Measurements from ENCODE around the gene ABCA12.

ABCA12 gene

DNA sequence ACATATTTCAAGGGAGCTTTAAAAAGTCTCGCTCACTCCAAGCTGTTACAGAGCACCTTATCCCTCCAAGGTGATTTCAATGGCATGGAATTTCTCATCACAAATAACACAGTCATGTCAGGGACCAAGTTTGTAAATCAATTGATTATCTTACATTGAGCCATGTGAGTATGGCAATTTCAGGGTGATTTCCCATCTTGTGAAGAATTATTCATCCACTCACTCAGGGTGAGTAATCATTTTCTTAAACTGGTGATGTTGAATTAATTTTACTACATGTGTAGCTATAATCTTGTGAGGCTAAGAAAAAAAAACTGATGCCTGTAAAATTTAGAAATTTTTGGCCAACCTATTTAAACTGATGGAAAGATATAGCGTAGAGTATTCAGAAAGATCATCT, 3.3 kb upstream of the ABCA12 start:
- Histone ChIP-seq H4K20me1 (ENCODE audit: insufficient read depth, low read length) (no peaks in the 10 kb centered on the region), H3K4me2 (ENCODE audit: low read length) (no peak overlapping the region), H2AFZ (ENCODE audit: low read length) (no peak overlapping the region), H3K9me3 (ENCODE audit: low read length) (no peaks in the 10 kb centered on the region), H3K27ac (ENCODE audit: low read depth, low read length, poor library complexity, severe bottlenecking) (no peak overlapping the region), H3K4me1 (ENCODE audit: insufficient read depth, low read length, severe bottlenecking) (no peaks in the 10 kb centered on the region), H3F3A (ENCODE audit: insufficient read depth, low read length) (no peaks in the 10 kb centered on the region), H3K36me3 (ENCODE audit: insufficient read depth, low read length) (no peaks in the 10 kb centered on the region), H3K79me2 (ENCODE audit: insufficient read depth, low read length) (no peaks in the 10 kb centered on the region), H3K9me2 (ENCODE audit: low read depth, low read length) (no peaks in the 10 kb centered on the region), H3K27me3 (ENCODE audit: insufficient read depth, low read length) (no peaks in the 10 kb centered on the region), H3K9ac (ENCODE audit: low read length) (no peak overlapping the region), H3K4me3 (ENCODE audit: low read depth, low read length, poor library complexity, severe bottlenecking) (no peak overlapping the region)
- TF ChIP-seq CTCF (IDR thresholded peaks at IDR 0.05; ENCODE audit: low read length): no peak
- TF ChIP-seq EZH2 (IDR thresholded peaks at IDR 0.05; ENCODE audit: borderline replicate concordance, low read length): no peak

- Histone ChIP-seq H3K27ac (ENCODE audit: low read depth, low read length, poor library complexity, severe bottlenecking) (no peak overlapping the region), H4K20me1 (ENCODE audit: insufficient read depth, low read length) (no peaks in the 10 kb centered on the region), H3K4me1 (ENCODE audit: insufficient read depth, low read length, severe bottlenecking) (no peaks in the 10 kb centered on the region), H3F3A (ENCODE audit: insufficient read depth, low read length) (no peaks in the 10 kb centered on the region), H3K9ac (ENCODE audit: low read length) (no peak overlapping the region), H2AFZ (ENCODE audit: low read length) (no peak overlapping the region), H3K79me2 (ENCODE audit: insufficient read depth, low read length) (no peaks in the 10 kb centered on the region), H3K9me2 (ENCODE audit: low read depth, low read length) (no peaks in the 10 kb centered on the region), H3K36me3 (ENCODE audit: insufficient read depth, low read length) (no peaks in the 10 kb centered on the region), H3K4me2 (ENCODE audit: low read length) (no peak overlapping the region), H3K4me3 (ENCODE audit: low read depth, low read length, poor library complexity, severe bottlenecking) (no peak overlapping the region), H3K9me3 (ENCODE audit: low read length) (no peaks in the 10 kb centered on the region), H3K27me3 (ENCODE audit: insufficient read depth, low read length) (no peaks in the 10 kb centered on the region)
- TF ChIP-seq CTCF (IDR thresholded peaks at IDR 0.05; ENCODE audit: low read length): no peak
- TF ChIP-seq EZH2 (IDR thresholded peaks at IDR 0.05; ENCODE audit: borderline replicate concordance, low read length): no peak
These were observed 1.8 kb upstream of the ABCA12 start for GRCh38 chr2:215140166-215140707.

DNA sequence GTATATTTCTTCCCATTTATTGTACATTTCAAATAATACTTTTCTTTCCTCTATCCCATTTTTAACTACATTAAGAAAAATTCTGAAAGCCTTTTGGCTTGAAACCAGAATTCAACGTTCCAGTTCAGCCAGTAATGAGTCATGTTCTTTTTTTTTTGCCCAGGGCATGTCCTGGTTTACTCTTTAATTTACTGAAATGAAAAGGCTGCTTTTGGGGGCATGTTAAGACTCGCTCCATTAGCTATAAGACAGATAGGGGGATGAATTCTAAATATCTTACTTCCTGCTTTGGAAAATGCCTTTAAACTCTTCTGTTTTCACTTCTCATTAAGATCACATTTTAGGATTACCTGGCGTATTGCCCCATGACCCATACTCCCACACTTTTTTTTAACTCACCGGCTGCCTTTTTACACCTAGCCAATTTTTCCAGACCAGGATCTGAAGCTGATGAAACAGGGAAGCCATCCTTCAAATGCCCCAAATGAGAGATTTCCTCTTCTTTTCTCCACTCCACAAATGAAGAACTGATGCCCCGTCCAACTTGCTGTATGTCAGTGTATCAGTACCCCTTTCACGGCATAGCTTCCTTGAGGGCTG, 585 bp downstream of the ABCA12 start:
- no peaks in the 10 kb centered on the region for H3K36me3 ChIP-seq (ENCODE audit: insufficient read depth, low read length)
- H3K27me3 ChIP-seq (ENCODE audit: insufficient read depth, low read length): no peaks in the 10 kb centered on the region
- no peak overlapping the region for H2AFZ ChIP-seq (ENCODE audit: low read length)
- no peaks in the 10 kb centered on the region for H3K9me3 ChIP-seq (ENCODE audit: low read length)
- no peaks in the 10 kb centered on the region for H3K4me1 ChIP-seq (ENCODE audit: insufficient read depth, low read length, severe bottlenecking)
- H3K79me2 ChIP-seq (ENCODE audit: insufficient read depth, low read length): no peaks in the 10 kb centered on the region
- H3K27ac ChIP-seq (ENCODE audit: low read depth, low read length, poor library complexity, severe bottlenecking): no peak overlapping the region
- TF ChIP-seq CTCF (IDR thresholded peaks at IDR 0.05; ENCODE audit: low read length) (no peak), EZH2 (IDR thresholded peaks at IDR 0.05; ENCODE audit: borderline replicate concordance, low read length) (no peak)
- no peaks in the 10 kb centered on the region for H3K9me2 ChIP-seq (ENCODE audit: low read depth, low read length)
- no peak overlapping the region for H3K4me2 ChIP-seq (ENCODE audit: low read length)
- H3K9ac ChIP-seq (ENCODE audit: low read length): no peak overlapping the region
- no peak overlapping the region for H3K4me3 ChIP-seq (ENCODE audit: low read depth, low read length, poor library complexity, severe bottlenecking)
- no peaks in the 10 kb centered on the region for H3F3A ChIP-seq (ENCODE audit: insufficient read depth, low read length)
- no peaks in the 10 kb centered on the region for H4K20me1 ChIP-seq (ENCODE audit: insufficient read depth, low read length)
